ENCODE results near the gene NGFR. TPM values are rescaled to one million over a fixed set of nuclear protein-coding genes. Genes with fewer than 3 reads are reported as not detected.

Gene NGFR
- total RNA-seq, 1 experiment from 2014 or later = not detected

DNA sequence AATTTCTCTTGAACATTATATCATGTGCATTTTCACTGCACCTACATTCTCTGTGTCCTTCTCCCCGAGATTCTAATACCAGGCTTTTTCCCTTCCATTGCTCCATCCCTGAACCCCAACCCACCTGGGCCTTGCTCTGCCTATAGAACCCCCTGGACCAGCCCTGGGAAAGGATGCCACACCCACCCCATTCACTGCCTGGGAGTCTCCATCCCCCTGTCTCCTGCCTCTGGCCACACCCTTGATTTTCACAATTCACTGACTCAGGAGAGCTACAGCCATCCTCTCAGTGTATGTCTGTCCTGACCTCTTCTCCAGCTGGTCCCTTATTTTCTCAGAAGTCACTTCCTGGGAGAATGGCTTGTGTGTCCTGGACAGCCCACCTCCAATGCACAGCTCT lies 27.9 kb upstream of the NGFR start:
- TF ChIP-seq, protein P1, sequence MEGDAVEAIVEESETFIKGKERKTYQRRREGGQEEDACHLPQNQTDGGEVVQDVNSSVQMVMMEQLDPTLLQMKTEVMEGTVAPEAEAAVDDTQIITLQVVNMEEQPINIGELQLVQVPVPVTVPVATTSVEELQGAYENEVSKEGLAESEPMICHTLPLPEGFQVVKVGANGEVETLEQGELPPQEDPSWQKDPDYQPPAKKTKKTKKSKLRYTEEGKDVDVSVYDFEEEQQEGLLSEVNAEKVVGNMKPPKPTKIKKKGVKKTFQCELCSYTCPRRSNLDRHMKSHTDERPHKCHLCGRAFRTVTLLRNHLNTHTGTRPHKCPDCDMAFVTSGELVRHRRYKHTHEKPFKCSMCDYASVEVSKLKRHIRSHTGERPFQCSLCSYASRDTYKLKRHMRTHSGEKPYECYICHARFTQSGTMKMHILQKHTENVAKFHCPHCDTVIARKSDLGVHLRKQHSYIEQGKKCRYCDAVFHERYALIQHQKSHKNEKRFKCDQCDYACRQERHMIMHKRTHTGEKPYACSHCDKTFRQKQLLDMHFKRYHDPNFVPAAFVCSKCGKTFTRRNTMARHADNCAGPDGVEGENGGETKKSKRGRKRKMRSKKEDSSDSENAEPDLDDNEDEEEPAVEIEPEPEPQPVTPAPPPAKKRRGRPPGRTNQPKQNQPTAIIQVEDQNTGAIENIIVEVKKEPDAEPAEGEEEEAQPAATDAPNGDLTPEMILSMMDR (conservative IDR thresholded peaks at IDR 0.05; ENCODE audit: low read depth, low read length) = no peak
- TF ChIP-seq EZH2phosphoT487 (IDR thresholded peaks at IDR 0.05; ENCODE audit: borderline replicate concordance, low read length) = no peak
- no peak for TF ChIP-seq EZH2 (IDR thresholded peaks at IDR 0.05; ENCODE audit: low read length, unreplicated experiment)
- DNase-seq (no peak), ATAC-seq (no peak)
- no peaks in the 10 kb centered on the region for H4K20me1 ChIP-seq (ENCODE audit: low read length)
- H3K36me3 ChIP-seq (ENCODE audit: low read depth, low read length) = no peaks in the 10 kb centered on the region
- H3F3A ChIP-seq (ENCODE audit: low read length, unreplicated experiment) = no peaks in the 10 kb centered on the region
- no peaks in the 10 kb centered on the region for H3K9me2 ChIP-seq (replicated peaks; ENCODE audit: low read length)
- no peaks in the 10 kb centered on the region for H3K9me3 ChIP-seq (ENCODE audit: low read length)
- BruUV-seq (replicated peaks) = no TSS peak
- peaks cover 71% of the 10 kb centered on the region for H3K27me3 ChIP-seq (ENCODE audit: low read length)
- H3K4me1 ChIP-seq (ENCODE audit: insufficient read depth, low read length) = no peaks in the 10 kb centered on the region
- H3K27ac ChIP-seq (ENCODE audit: low read length) = no peak overlapping the region
- intact Hi-C loops (cut with micrococcal nuclease) = no loop called here
- POLR2A ChIA-PET (ENCODE audit: unreplicated experiment) = no interaction called here
- H3K79me2 ChIP-seq (ENCODE audit: low read length) = no peaks in the 10 kb centered on the region
- no peak overlapping the region for H3K4me3 ChIP-seq (ENCODE audit: low read length)
- no peak overlapping the region for H3K9ac ChIP-seq (ENCODE audit: low read length)
- no peak overlapping the region for H3K4me2 ChIP-seq (ENCODE audit: low read length)
- CTCF ChIA-PET = no interaction called here
- no peak overlapping the region for H2AFZ ChIP-seq (ENCODE audit: low read length)

DNA sequence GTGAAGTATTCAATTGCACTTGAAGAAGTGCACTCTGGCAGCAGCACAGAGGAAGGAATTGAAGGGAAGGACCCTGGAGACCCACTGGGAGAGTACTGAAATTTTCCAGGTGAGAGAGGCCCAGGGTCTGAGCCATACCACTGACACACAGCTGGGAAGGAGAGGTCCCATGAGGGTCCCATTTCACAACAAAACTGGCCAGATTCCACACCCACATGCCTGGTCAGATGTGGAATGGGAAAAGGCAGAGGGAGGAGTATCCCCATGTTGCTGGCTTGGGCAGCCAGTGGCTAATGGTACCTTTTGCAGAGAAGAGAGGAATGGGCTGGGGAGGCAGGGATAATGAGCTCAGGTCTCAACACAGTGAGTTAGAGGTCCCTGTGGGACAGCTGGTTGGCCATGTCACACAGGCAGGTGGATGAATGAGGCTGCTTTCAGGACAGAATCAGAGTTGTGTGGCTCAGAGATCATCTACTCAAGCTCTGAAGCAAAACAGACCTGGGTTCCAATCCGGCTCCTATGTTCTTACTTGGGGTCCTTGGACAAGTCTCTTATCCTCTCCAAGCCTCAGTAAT lies 26.2 kb upstream of the NGFR start:
- no peak for TF ChIP-seq EZH2phosphoT487 (IDR thresholded peaks at IDR 0.05; ENCODE audit: borderline replicate concordance, low read length)
- no peak for TF ChIP-seq EZH2 (IDR thresholded peaks at IDR 0.05; ENCODE audit: low read length, unreplicated experiment)
- TF ChIP-seq, protein P1 (conservative IDR thresholded peaks at IDR 0.05; ENCODE audit: low read depth, low read length) = no peak
- Histone ChIP-seq H3K4me1 (ENCODE audit: insufficient read depth, low read length) (no peaks in the 10 kb centered on the region), H2AFZ (ENCODE audit: low read length) (no peak overlapping the region), H3K4me3 (ENCODE audit: low read length) (no peak overlapping the region), H3K9ac (ENCODE audit: low read length) (no peak overlapping the region), H3K9me3 (ENCODE audit: low read length) (no peaks in the 10 kb centered on the region), H3K9me2 (replicated peaks; ENCODE audit: low read length) (no peaks in the 10 kb centered on the region), H3K4me2 (ENCODE audit: low read length) (no peak overlapping the region), H3K27ac (ENCODE audit: low read length) (no peak overlapping the region), H4K20me1 (ENCODE audit: low read length) (no peaks in the 10 kb centered on the region), H3K27me3 (ENCODE audit: low read length) (peaks cover 55% of the 10 kb centered on the region), H3F3A (ENCODE audit: low read length, unreplicated experiment) (no peaks in the 10 kb centered on the region), H3K36me3 (ENCODE audit: low read depth, low read length) (no peaks in the 10 kb centered on the region), H3K79me2 (ENCODE audit: low read length) (no peaks in the 10 kb centered on the region)
- CTCF ChIA-PET = no interaction called here
- intact Hi-C loops (cut with micrococcal nuclease) = no loop called here
- POLR2A ChIA-PET (ENCODE audit: unreplicated experiment) = no interaction called here
- ATAC-seq (no peak), DNase-seq (no peak)
- no TSS peak for BruUV-seq (replicated peaks)

DNA sequence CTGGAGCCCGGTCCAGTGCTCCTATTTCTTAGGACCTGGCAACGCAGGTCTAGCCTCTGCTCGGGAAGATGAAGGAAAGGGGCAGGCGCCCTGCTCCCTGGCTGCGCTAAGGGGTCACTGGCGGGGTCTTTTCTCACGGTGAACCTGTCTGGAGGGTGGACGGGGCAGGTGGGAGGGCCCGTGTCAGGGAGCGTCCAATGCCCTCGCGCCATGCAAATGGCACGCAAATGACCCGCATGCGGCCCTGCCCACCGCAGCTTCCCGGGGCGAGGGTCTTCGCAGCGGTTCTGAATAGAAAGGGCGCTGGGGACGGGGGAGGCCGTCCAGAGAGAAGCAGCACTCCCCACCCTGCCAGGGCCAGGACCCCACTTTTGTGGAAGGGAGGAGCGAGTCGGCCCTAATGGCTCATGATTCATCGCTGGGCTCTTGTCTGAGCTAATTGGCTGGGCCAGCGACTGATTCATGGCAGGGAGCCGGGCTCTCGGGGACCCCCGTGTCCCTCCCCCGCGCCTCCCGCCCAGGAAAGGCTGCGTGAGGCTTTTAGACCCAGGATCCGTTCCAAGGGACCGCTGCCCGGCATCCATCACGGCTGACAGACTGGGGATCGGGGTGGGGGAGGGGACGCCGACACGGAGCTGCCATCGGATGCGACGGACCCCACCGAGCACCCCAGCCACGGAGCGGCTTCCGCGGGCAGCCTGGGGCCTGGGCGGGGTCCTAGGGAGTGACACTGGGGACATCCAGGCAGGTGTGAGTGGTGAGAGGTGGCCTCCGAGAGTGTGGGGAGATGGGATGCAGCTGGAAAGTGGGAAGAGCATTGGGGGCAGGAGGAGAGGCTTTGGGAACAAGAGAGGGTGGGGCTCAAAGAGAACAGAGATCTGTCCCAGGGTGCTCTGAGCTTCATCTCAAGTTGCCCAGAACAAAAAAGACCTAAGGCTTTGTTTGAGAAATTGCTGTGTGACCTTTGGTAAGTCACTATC lies 25.0 kb upstream of the NGFR start:
- intact Hi-C loops (cut with micrococcal nuclease) = no loop called here
- no peak for TF ChIP-seq EZH2 (IDR thresholded peaks at IDR 0.05; ENCODE audit: low read length, unreplicated experiment)
- no peak for TF ChIP-seq EZH2phosphoT487 (IDR thresholded peaks at IDR 0.05; ENCODE audit: borderline replicate concordance, low read length)
- TF ChIP-seq, protein P1 (conservative IDR thresholded peaks at IDR 0.05; ENCODE audit: low read depth, low read length) = no peak
- Histone ChIP-seq H3K36me3 (ENCODE audit: low read depth, low read length) (no peaks in the 10 kb centered on the region), H3K9me3 (ENCODE audit: low read length) (no peaks in the 10 kb centered on the region), H2AFZ (ENCODE audit: low read length) (no peak overlapping the region), H3K27ac (ENCODE audit: low read length) (no peak overlapping the region), H3K4me3 (ENCODE audit: low read length) (no peak overlapping the region), H3K79me2 (ENCODE audit: low read length) (no peaks in the 10 kb centered on the region), H3K4me2 (ENCODE audit: low read length) (no peak overlapping the region), H3K27me3 (ENCODE audit: low read length) (peaks cover 44% of the 10 kb centered on the region), H3K9ac (ENCODE audit: low read length) (no peak overlapping the region), H3K9me2 (replicated peaks; ENCODE audit: low read length) (no peaks in the 10 kb centered on the region), H3K4me1 (ENCODE audit: insufficient read depth, low read length) (no peaks in the 10 kb centered on the region), H4K20me1 (ENCODE audit: low read length) (no peaks in the 10 kb centered on the region), H3F3A (ENCODE audit: low read length, unreplicated experiment) (no peaks in the 10 kb centered on the region)
- no peak for DNase-seq
- ATAC-seq = no peak
- CTCF ChIA-PET = no interaction called here
- POLR2A ChIA-PET (ENCODE audit: unreplicated experiment) = no interaction called here
- no TSS peak for BruUV-seq (replicated peaks)
